Peyer's patch (tissue), 4 donors: ENCODE results near the gene SNAP25.

ENCODE experiments used
- POLR2A ChIP-seq, 2 donors: fragments of 450-650 bp; IDR thresholded peaks; one replicate each; pipeline ENCODE4 v1.5.1; 2017; ENCODE audit warnings: antibody characterized with exemption in 2 of 2, mild to moderate bottlenecking in 2 of 2, moderate library complexity in 2 of 2
- TF ChIP-seq, protein P1 (sequence below), 6 experiments: fragments of 450-650 bp in 4 of 6; fragments of 200-600 bp in 2 of 6; sonication (generic) in 1 of 6; IDR thresholded peaks; one replicate each; pipeline ENCODE4 v1.5.1; 2017 to 2019; ENCODE audit warnings: antibody characterized with exemption in 6 of 6, mild to moderate bottlenecking in 3 of 6, moderate library complexity in 1 of 6

- TF ChIP-seq, protein P1, sequence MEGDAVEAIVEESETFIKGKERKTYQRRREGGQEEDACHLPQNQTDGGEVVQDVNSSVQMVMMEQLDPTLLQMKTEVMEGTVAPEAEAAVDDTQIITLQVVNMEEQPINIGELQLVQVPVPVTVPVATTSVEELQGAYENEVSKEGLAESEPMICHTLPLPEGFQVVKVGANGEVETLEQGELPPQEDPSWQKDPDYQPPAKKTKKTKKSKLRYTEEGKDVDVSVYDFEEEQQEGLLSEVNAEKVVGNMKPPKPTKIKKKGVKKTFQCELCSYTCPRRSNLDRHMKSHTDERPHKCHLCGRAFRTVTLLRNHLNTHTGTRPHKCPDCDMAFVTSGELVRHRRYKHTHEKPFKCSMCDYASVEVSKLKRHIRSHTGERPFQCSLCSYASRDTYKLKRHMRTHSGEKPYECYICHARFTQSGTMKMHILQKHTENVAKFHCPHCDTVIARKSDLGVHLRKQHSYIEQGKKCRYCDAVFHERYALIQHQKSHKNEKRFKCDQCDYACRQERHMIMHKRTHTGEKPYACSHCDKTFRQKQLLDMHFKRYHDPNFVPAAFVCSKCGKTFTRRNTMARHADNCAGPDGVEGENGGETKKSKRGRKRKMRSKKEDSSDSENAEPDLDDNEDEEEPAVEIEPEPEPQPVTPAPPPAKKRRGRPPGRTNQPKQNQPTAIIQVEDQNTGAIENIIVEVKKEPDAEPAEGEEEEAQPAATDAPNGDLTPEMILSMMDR (IDR thresholded peaks at IDR 0.05) = no peak
- no peak for TF ChIP-seq POLR2A (IDR thresholded peaks at IDR 0.05)
Observed at GRCh38 chr20:10318291-10319024, 99.8 kb downstream of the SNAP25 start.
